ENCODE results near the gene BORCS5. TPM values are rescaled to one million over a fixed set of nuclear protein-coding genes. Genes with fewer than 3 reads are reported as not detected.

BORCS5 gene
- total and polyA plus RNA-seq, 2 donors (not counting 1 experiment from before 2014, with no cell fraction given), result 13.5 to 14.4 TPM

- no peak for DNase-seq (ENCODE audit: low read depth in 2 of 2)
- no peaks in the 10 kb centered on the region for H3K79me2 ChIP-seq (ENCODE audit: control insufficient read depth, insufficient read depth, low read length)
- no peak for TF ChIP-seq EZH2 (IDR thresholded peaks at IDR 0.05; ENCODE audit: low read length, missing control alignments)
- TF ChIP-seq CTCF (conservative IDR thresholded peaks at IDR 0.05 in 1 of 2, IDR thresholded peaks at IDR 0.05 in 1 of 2; ENCODE audit: low read depth in 1 of 2, low read length in 2 of 2), result no peak
- no peaks in the 10 kb centered on the region for H4K20me1 ChIP-seq (ENCODE audit: control insufficient read depth, extremely low read depth, insufficient read depth, low read length)
- H3K9me3 ChIP-seq (ENCODE audit: control insufficient read depth, insufficient read depth, low read depth, low read length), result no peaks in the 10 kb centered on the region
- no peak overlapping the region for H3K9ac ChIP-seq (ENCODE audit: insufficient read depth, low read length)
- peaks cover 11% of the 10 kb centered on the region for H3K4me1 ChIP-seq (ENCODE audit: control insufficient read depth, extremely low read depth, insufficient read depth, low read length)
- H3K27me3 ChIP-seq (ENCODE audit: control insufficient read depth, insufficient read depth, low read length), result no peaks in the 10 kb centered on the region
- H3K27ac ChIP-seq (ENCODE audit: insufficient read depth, low read length), result no peak overlapping the region
- H3K4me2 ChIP-seq (ENCODE audit: extremely low read depth, insufficient read depth, low read length), result no peak overlapping the region
- H3K4me3 ChIP-seq (replicated peaks in 1 of 4; ENCODE audit: control extremely low read depth in 1 of 4, insufficient read depth in 1 of 4, low read depth in 3 of 4, low read length in 4 of 4), result no peak overlapping the region
- H3K36me3 ChIP-seq (ENCODE audit: control insufficient read depth, insufficient read depth, low read length), result no peaks in the 10 kb centered on the region
- no peak overlapping the region for H2AFZ ChIP-seq (ENCODE audit: low read length)
Measured at GRCh38 chr12:12428047-12428446, 71.2 kb downstream of the BORCS5 start.

GRCh38 chr12:12428961-12429657 lies 72.2 kb downstream of the BORCS5 start:
- Histone ChIP-seq H3K9me3 (ENCODE audit: control insufficient read depth, insufficient read depth, low read depth, low read length) (no peaks in the 10 kb centered on the region), H3K4me1 (ENCODE audit: control insufficient read depth, extremely low read depth, insufficient read depth, low read length) (peaks cover 17% of the 10 kb centered on the region), H3K9ac (ENCODE audit: insufficient read depth, low read length) (no peak overlapping the region), H3K27me3 (ENCODE audit: control insufficient read depth, insufficient read depth, low read length) (no peaks in the 10 kb centered on the region), H3K79me2 (ENCODE audit: control insufficient read depth, insufficient read depth, low read length) (no peaks in the 10 kb centered on the region), H3K36me3 (ENCODE audit: control insufficient read depth, insufficient read depth, low read length) (no peaks in the 10 kb centered on the region), H3K27ac (ENCODE audit: insufficient read depth, low read length) (no peak overlapping the region), H3K4me3 (replicated peaks in 1 of 4; ENCODE audit: control extremely low read depth in 1 of 4, insufficient read depth in 1 of 4, low read depth in 3 of 4, low read length in 4 of 4) (no peak overlapping the region), H2AFZ (ENCODE audit: low read length) (no peak overlapping the region), H3K4me2 (ENCODE audit: extremely low read depth, insufficient read depth, low read length) (no peak overlapping the region), H4K20me1 (ENCODE audit: control insufficient read depth, extremely low read depth, insufficient read depth, low read length) (no peaks in the 10 kb centered on the region)
- peak in 1 of 2 donors; percentile 67 for DNase-seq (ENCODE audit: low read depth in 2 of 2)
- TF ChIP-seq EZH2 (IDR thresholded peaks at IDR 0.05; ENCODE audit: low read length, missing control alignments) (no peak), CTCF (conservative IDR thresholded peaks at IDR 0.05 in 1 of 2, IDR thresholded peaks at IDR 0.05 in 1 of 2; ENCODE audit: low read depth in 1 of 2, low read length in 2 of 2) (no peak)

GRCh38 chr12:12432364-12432763 lies 75.5 kb downstream of the BORCS5 start:
- Histone ChIP-seq H3K4me2 (ENCODE audit: extremely low read depth, insufficient read depth, low read length) (peak overlapping the region; percentile 69), H3K27ac (ENCODE audit: insufficient read depth, low read length) (peak overlapping the region; percentile 52)
- TF ChIP-seq CTCF (conservative IDR thresholded peaks at IDR 0.05 in 1 of 2, IDR thresholded peaks at IDR 0.05 in 1 of 2; ENCODE audit: low read depth in 1 of 2, low read length in 2 of 2) (no peak), EZH2 (IDR thresholded peaks at IDR 0.05; ENCODE audit: low read length, missing control alignments) (no peak)

More at GRCh38 chr12:12432364-12432763, 75.5 kb downstream of the BORCS5 start:
- Histone ChIP-seq H3K4me1 (ENCODE audit: control insufficient read depth, extremely low read depth, insufficient read depth, low read length) (peaks cover 16% of the 10 kb centered on the region), H3K36me3 (ENCODE audit: control insufficient read depth, insufficient read depth, low read length) (no peaks in the 10 kb centered on the region), H3K9me3 (ENCODE audit: control insufficient read depth, insufficient read depth, low read depth, low read length) (no peaks in the 10 kb centered on the region), H2AFZ (ENCODE audit: low read length) (no peak overlapping the region), H3K9ac (ENCODE audit: insufficient read depth, low read length) (no peak overlapping the region), H4K20me1 (ENCODE audit: control insufficient read depth, extremely low read depth, insufficient read depth, low read length) (no peaks in the 10 kb centered on the region), H3K79me2 (ENCODE audit: control insufficient read depth, insufficient read depth, low read length) (no peaks in the 10 kb centered on the region), H3K27me3 (ENCODE audit: control insufficient read depth, insufficient read depth, low read length) (no peaks in the 10 kb centered on the region), H3K4me3 (replicated peaks in 1 of 4; ENCODE audit: control extremely low read depth in 1 of 4, insufficient read depth in 1 of 4, low read depth in 3 of 4, low read length in 4 of 4) (peak overlapping the region in 2 of 4 experiments; percentile 12 to 15)
- peak; percentile 74 to 99 for DNase-seq (ENCODE audit: low read depth in 2 of 2)

All from fibroblast of lung (primary cell).